Urinary bladder (tissue), 4 donors: ENCODE measurements around the gene CARD19. TPM values are rescaled to one million over a fixed set of nuclear protein-coding genes. Genes with fewer than 3 reads are reported as not detected.

Experiments used
- DNase-seq: peaks from one replicate; pipeline ENCODE4 v3.0.0-alpha.2; 2015; ENCODE audit errors: extremely low spot score
- H3K27ac ChIP-seq: one replicate; pipeline ENCODE4 v1.5.1; 2013; ENCODE audit warnings: low read depth, mild to moderate bottlenecking, moderate library complexity
- H3K36me3 ChIP-seq: one replicate; pipeline ENCODE4 v1.6.1; 2013; ENCODE audit warnings: mild to moderate bottlenecking, moderate library complexity; ENCODE audit not compliant: insufficient read depth
- H3K4me1 ChIP-seq: one replicate; pipeline ENCODE4 v1.6.1; 2013; ENCODE audit warnings: mild to moderate bottlenecking, moderate library complexity; ENCODE audit not compliant: insufficient read depth
- H3K4me3 ChIP-seq: one replicate; pipeline ENCODE4 v1.5.1; 2013; ENCODE audit warnings: low read depth, low read length
- WGBS: extraction: QIAGEN DNeasy Blood & Tissue Kit; methylation state at CpG from one replicate; pipeline ENCODE4 v1.1.7; 2013; 5-methylcytosine and 5-hydroxymethylcytosine counted together
- polyA plus RNA-seq: library from polyadenylated mRNA; stranded (reverse); fragments of 200-250 nt; gene quantifications from one replicate; pipeline ENCODE4 v1.2.3, GENCODE V29; 2013
- total RNA-seq: library from RNA; depleted of rRNA; stranded (reverse); fragments of >200 nt; gene quantifications from one replicate; pipeline ENCODE4 v1.2.3, GENCODE V29; 2014
- donor health status: healthy with polysubstance abuse.
- donor health status: healthy.

The CARD19 gene
- total RNA-seq (14.8 TPM), polyA plus RNA-seq (77.0 TPM)

DNA sequence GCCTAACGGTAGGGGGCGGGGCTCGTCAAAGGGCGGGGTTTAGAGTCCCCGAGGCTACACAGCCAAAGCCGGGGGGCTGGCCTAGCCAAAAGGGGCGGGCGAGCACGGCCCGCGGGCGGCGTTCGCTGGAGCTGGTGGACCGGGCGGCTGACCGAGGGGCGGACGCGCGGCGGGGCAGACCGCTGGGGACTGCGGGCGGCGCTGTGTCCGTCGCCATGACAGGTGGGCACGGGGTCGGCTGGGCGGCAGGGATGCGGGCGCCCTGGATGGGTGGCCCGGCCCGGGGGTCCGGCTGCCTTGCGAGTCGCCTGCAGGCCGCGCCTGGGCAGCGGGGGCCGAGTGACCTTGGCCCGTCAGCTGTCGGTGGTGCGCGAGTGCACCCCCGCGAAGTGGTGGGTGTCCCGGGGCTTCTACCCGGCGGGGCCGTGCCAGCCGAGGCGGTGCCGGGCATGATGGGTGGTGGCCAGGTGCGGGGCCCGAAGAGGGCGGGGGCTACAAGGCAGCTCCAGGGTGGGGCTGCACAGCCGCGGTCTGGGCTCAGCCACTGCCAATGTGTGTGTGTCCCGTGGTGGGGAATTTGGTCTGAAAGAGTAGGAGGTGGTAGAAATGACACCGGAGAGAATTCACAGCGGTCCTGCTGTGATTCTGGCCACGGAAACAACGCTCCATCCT is at the start of gene CARD19:
Gene CARD19, plus strand, starts transcription at position 87 of the 672 bp plus-strand sequence. Its CDS starts 129 bp downstream, at position 216.
- H3K27ac ChIP-seq, result peak within 1 kb of the TSS; percentile 88
- peak within 1 kb of the TSS; percentile 82 for H3K4me3 ChIP-seq
- H3K36me3 ChIP-seq, result no peaks in the 10 kb centered on the region
- no peaks in the 10 kb centered on the region for H3K4me1 ChIP-seq
- DNase-seq, result no peak
- WGBS, result under 1% methylated on average over 65 of the region's 65 CpGs

DNA sequence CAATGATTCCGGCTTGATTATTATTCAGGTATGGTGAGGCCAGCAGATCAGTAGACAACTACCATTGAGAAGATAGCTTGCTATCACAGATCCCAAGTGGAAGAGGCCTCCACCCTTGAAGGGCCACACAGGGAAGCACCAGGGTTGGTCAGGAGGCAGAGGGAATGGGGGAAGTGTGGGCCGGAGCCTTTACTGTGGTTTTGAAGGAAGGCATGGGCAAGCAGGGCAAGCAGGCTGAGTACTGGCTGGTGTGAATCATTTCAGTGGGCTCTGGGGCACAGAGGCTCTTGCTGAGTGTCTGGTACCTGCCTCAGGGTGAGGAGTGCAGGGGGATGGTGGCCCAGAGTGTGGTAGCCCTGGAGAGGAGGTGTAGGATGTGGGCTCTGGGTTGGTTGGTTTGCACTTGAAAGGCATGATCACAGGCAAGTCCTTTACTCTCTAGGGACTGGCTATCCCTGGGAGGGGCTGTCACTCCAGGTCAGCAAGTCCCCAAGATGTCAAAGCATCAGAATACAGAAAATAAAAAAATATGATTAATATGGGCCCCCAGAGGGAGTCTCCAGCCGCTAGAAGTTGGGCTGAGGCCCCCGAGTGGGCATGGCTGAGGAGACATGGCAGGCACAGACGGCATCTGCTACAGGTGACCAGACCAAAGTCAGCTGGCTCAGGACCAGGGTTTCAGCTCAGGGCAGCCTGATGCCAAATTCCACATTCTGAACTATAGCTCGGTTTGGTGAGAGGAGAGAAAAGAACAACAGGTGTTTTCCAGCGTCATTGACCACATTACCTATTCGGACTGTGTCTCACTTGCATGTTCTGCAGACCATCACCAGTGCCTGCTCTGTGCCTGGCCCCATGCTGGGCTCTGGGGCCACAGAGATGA is 47.2 kb upstream of the CARD19 start:
- no peaks in the 10 kb centered on the region for H3K36me3 ChIP-seq
- H3K4me1 ChIP-seq, result no peaks in the 10 kb centered on the region
- H3K27ac ChIP-seq, result no peak overlapping the region
- no peak for DNase-seq
- H3K4me3 ChIP-seq, result no peak overlapping the region
- WGBS, result 88% methylated on average over 8 of the region's 8 CpGs

DNA sequence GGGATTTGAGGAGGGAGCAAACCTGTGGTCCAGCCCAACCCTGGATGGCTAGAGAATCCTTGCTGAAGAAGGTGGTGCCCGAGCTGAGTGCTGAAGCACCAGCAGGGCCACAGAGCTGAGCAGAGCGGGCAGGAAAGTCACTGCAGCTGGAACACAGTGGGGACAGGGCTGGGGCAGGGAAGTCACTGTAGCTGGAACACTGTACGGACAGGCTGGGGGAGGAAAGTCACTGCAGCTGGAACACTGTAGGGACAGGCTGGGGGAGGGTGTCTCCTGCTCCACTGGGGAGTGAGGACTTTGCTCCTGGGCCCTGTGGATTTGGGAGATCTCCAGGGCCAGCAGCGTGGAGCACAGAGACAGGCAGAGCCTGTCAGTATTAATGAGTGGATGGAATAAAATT is 46.5 kb upstream of the CARD19 start:
- no peaks in the 10 kb centered on the region for H3K36me3 ChIP-seq
- 84% methylated on average over 4 of the region's 4 CpGs for WGBS
- H3K4me1 ChIP-seq, result no peaks in the 10 kb centered on the region
- DNase-seq, result no peak
- no peak overlapping the region for H3K27ac ChIP-seq
- no peak overlapping the region for H3K4me3 ChIP-seq

DNA sequence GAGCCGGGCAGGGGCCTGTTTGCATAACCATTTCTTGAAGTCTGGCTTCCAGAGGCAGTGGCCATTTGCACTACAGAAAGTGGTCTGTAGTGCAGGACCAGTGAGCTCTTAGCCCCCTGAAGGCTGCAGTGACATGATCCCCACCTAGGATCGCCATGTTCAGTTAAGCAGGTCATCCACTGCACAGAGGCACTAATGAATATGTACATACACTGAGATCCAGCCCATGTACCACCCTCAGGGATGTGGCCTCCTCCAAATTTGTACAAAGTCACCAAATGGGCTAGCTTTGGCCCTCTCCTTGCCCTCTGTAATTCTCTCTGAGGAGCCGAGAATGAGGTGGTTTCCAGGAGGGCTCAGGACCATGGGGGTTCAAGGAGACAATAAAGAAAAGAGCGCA is 45.8 kb upstream of the CARD19 start:
- no peak overlapping the region for H3K27ac ChIP-seq
- H3K4me3 ChIP-seq, result no peak overlapping the region
- WGBS, result 98% methylated on average over 4 of the region's 4 CpGs
- no peak for DNase-seq
- no peaks in the 10 kb centered on the region for H3K36me3 ChIP-seq
- no peaks in the 10 kb centered on the region for H3K4me1 ChIP-seq

GRCh38 chr9:93051680-93052089 is 44.3 kb upstream of the CARD19 start:
- Histone ChIP-seq H3K36me3 (no peaks in the 10 kb centered on the region), H3K4me3 (no peak overlapping the region), H3K27ac (no peak overlapping the region), H3K4me1 (no peaks in the 10 kb centered on the region)
- DNase-seq, result no peak
- 37% methylated on average over 6 of the region's 6 CpGs for WGBS

- H3K36me3 ChIP-seq, result no peaks in the 10 kb centered on the region
- DNase-seq, result no peak
- no peaks in the 10 kb centered on the region for H3K4me1 ChIP-seq
- H3K4me3 ChIP-seq, result no peak overlapping the region
- H3K27ac ChIP-seq, result no peak overlapping the region
- WGBS, result 84% methylated on average over 15 of the region's 15 CpGs
Measured at GRCh38 chr9:93052791-93053540, 43.1 kb upstream of the CARD19 start.

DNA sequence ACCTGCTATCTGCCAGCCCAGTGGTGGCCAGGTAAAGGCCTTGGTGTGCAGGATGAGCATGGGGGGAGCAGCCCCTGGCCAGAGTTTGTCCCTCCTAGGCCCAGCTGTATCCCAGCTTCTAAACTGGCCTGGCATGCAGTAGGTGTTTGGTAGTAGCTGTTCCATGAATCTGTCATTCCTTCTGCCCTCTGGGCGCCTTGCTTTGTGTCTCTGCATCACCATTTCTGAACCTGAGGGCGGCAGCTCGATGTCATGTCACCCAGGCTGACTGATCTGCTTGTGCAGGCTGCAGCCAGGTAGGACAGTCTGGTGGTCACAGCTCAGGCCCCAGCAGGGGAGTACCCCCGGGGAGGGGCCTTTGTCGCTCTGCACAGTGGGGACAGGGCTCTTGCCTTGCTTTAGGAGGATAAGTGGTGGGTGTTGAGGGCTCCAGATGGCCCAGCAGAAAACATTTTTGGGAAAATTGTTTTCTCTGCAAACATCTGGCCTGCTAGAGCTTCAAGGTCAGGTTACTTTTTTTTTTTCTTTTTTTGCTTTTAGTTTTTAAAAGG is 42.2 kb upstream of the CARD19 start:
- no peak for DNase-seq
- H3K36me3 ChIP-seq, result no peaks in the 10 kb centered on the region
- no peak overlapping the region for H3K27ac ChIP-seq
- 95% methylated on average over 5 of the region's 5 CpGs for WGBS
- H3K4me1 ChIP-seq, result no peaks in the 10 kb centered on the region
- H3K4me3 ChIP-seq, result no peak overlapping the region

GRCh38 chr9:93054758-93055704 is 41.0 kb upstream of the CARD19 start:
- Histone ChIP-seq H3K27ac (no peak overlapping the region), H3K36me3 (no peaks in the 10 kb centered on the region), H3K4me1 (no peaks in the 10 kb centered on the region), H3K4me3 (no peak overlapping the region)
- DNase-seq, result no peak
- WGBS, result 84% methylated on average over 11 of the region's 11 CpGs

DNA sequence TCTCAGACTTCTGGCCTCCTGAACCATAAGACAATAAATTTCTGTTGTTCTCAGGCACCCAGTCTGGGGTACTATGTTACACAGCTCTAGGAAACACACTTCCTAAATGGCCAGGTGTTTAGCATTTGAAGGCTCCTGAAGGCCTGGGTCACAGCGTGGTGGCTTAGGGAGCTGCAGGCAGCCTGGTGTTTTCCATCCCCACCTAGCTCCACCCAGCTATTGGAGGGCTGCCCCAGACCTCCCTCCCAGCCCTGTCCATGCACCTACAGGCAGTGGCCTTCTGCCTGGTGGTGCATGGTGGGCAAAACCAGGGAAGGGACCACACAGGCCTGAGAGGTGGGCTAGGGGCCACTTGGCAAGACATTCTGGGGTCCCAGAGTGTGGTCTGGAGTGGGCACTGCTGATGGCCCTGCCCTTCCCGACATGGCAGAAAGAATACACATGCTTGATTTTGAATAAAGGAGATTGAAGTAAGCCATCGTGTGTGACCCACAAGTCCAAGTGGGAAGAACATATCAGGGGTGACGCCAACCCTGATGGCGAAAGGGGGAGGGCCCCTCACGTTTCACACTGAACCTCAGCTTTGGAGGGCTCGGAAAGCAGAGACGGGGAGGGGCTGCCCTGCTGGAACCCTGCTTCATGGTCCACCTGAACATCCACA is 38.8 kb upstream of the CARD19 start:
- no peaks in the 10 kb centered on the region for H3K4me1 ChIP-seq
- 84% methylated on average over 8 of the region's 8 CpGs for WGBS
- H3K27ac ChIP-seq, result no peak overlapping the region

GRCh38 chr9:93057703-93058354 is 38.2 kb upstream of the CARD19 start:
- Histone ChIP-seq H3K27ac (no peak overlapping the region), H3K36me3 (no peaks in the 10 kb centered on the region), H3K4me1 (no peaks in the 10 kb centered on the region), H3K4me3 (no peak overlapping the region)
- DNase-seq, result no peak
- 67% methylated on average over 14 of the region's 14 CpGs for WGBS

More for the DNA sequence above, 38.8 kb upstream of the CARD19 start:
- no peak for DNase-seq
- no peaks in the 10 kb centered on the region for H3K36me3 ChIP-seq
- no peak overlapping the region for H3K4me3 ChIP-seq

- no peaks in the 10 kb centered on the region for H3K36me3 ChIP-seq
- H3K4me1 ChIP-seq, result no peaks in the 10 kb centered on the region
- DNase-seq, result no peak
- 3% methylated on average over 55 of the region's 55 CpGs for WGBS
- peak within 1 kb of the TSS; percentile 59 for H3K4me3 ChIP-seq
- no peak within 1 kb of the TSS for H3K27ac ChIP-seq
Measured at GRCh38 chr9:93058355-93059010, 37.5 kb upstream of the CARD19 start, which contains the start of gene SUSD3. TSS of gene SUSD3 (plus strand) at chr9:93058701. CDS start at chr9:93058743, 42 bp downstream.
